IPS DF 4.7 (cell line): ENCODE data around the gene NARF.

Source experiments
- DNase-seq: peaks from one replicate; pipeline ENCODE4 v3.0.0-alpha.2; 2013; ENCODE audit warnings: low spot score; ENCODE audit errors: extremely low read depth

Gene NARF

GRCh38 chr17:82474223-82475010 lies 15.9 kb downstream of the NARF start:
- no peak for DNase-seq

DNA sequence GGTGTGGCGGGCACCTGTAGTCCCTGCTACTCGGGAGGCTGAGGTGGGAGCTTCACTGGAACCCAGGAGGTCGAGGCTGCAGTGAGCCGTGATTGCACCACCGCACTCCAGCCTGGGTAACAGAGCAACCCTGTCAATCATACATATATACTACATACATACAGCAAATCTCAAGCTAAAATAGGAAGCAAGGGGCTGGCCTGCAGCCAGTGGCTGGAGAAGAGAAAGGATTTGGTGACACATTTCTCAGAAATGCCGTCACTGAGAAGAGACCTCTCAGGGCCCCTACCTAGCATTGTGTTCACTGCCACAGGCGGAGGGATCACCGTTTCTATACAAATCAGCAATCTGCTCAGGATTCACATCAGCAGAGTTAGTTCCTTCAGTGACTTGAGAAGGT lies 16.9 kb downstream of the NARF start:
- DNase-seq = no peak

DNA sequence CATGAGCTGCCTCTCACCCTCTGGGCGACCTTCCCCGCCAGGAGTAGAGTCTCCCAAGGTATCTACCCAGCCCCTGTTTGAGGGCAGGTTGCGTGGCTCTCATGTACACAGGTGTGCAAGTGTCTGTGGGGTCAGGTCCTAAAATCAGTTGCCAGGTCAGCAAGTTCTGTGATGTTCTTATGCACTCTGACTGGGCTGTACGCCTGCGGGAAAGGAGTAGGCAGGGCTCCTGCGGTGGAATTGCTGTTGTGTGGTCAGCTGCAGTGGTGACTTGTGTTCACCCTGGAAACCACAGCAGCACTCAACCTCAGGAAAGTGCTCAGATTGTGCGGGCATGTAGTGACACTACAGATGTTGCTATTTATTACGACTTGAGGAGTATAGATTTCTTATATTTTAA lies 19.4 kb downstream of the NARF start:
- no peak for DNase-seq

- DNase-seq = no peak
Measured at GRCh38 chr17:82479602-82480001, 21.1 kb downstream of the NARF start.

DNA sequence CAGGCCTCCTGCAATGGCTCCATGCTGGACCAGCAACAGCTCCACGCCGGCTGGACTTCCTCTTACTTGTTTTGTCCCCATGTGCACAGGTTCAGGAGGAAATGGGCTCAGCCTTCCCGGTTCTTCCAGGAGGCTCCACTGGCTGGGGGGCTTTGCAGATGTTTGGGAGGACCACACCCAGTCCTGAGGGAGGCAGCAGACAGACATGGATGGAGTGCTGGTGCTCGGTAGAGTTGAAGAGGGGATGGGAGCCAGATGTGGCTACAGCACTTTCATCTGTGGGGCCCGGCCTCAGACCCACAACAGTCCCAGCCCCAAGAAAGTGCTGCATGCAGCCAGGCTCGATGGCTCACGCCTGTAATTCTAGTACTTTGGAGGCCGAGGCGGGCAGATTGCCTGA lies 21.8 kb downstream of the NARF start:
- DNase-seq = no peak

DNA sequence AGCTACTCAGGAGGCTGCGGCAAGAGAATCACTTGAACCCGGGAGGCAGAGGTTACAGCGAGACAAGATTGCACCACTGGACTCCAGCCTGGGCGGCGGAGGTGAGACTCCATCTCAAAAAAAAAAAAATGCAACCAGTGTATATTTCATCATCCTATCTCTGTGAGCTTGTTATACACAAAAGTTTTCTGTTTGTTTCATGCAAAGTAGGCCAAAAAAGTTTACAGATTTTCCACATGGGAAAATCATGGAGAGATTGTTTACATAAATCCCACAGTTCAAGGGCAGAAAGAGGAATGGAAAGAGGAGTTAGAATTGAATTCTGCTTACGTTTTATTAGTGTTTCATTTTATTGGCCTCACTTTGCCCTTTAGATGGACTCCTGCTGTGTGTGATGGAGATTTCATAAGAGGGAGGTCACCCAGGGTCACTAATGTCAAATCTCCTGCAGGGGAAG lies 24.7 kb downstream of the NARF start:
- DNase-seq = no peak

DNA sequence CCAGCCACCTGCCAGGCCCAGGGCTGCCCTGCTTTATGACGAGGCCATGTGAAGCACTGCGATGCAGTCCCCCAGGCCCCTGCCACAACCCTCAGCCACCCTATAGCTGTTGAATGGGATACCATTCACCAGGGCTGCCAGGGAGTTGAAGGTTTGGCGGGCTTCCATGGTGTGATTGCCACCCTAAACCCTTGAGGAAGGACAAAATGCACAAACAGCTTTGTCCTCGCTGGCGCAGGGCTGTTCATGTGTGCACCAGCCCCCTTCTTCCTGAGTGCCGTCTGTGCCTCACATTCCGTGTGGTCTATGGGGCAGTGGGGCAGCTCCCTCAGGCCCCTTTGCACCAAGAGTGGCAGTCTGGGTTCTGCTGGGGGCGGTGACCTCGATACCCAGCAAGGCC lies 25.3 kb downstream of the NARF start:
- DNase-seq = no peak

- no peak for DNase-seq
Measured at GRCh38 chr17:82486231-82487094, 27.9 kb downstream of the NARF start.

DNA sequence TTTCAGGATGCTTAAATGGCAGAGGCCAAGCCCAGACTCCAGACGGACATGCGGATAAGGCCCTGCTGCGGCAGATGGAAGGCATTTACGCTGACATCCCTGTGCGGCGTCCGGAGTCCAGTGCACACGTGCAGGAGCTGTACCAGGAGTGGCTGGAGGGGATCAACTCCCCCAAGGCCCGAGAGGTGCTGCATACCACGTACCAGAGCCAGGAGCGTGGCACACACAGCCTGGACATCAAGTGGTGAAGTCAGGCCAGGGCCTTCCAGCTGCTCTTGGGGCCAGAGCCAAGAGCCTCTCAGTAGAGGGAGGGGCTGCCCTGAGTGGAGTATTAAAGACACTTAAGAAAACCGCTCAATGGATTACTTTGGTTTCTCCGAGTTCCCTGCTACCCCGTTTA lies 29.4 kb downstream of the NARF start:
- DNase-seq = no peak

DNA sequence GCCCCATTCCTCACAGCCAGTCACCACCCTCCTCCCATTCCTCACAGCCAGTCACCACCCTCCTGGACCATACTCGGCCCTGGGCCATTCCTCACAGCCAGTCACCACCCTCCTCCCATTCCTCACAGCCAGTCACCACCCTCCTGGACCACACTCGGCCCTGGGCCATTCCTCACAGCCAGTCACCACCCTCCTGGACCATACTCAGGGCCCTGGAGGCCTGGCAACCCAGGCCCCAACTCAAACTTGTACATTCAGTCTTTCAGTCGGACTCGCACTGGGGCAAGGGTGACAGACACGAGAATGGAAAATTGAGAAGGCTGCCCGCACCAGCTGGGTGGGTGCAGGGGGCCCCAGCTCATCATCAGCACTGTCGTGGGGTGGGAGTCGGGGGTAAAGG lies 30.6 kb downstream of the NARF start:
- DNase-seq = no peak

DNA sequence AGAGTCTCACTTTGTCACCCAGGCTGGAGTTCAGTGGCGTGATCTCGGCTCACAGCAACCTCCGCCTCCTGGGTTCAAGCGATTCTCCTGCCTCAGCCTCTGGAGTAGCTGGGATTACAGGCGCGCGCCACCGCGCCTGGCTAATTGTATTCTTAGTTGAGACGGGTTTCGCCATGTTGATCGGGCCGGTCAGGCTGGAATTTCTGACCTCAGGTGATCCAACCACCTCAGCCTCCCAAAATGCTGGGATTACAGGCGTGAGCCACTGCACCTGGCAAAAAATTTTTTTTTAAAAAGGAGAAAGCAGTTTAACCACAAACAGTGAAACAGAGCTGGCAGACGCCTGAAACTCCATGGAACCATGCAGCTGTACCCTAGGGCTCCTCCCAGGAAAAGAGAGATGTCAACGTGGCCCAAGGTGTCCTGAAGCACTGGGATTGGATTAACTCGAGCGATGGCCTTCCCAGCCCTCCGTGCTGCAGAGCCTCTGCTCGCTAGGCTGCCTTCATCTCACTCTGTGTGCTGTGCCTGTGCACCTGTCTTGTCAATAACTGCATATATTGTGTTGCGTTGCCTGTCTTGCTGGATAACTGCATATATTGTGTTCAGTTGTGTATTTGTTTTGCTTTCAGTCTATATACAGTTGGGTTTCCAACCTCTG lies 31.4 kb downstream of the NARF start:
- no peak for DNase-seq

DNA sequence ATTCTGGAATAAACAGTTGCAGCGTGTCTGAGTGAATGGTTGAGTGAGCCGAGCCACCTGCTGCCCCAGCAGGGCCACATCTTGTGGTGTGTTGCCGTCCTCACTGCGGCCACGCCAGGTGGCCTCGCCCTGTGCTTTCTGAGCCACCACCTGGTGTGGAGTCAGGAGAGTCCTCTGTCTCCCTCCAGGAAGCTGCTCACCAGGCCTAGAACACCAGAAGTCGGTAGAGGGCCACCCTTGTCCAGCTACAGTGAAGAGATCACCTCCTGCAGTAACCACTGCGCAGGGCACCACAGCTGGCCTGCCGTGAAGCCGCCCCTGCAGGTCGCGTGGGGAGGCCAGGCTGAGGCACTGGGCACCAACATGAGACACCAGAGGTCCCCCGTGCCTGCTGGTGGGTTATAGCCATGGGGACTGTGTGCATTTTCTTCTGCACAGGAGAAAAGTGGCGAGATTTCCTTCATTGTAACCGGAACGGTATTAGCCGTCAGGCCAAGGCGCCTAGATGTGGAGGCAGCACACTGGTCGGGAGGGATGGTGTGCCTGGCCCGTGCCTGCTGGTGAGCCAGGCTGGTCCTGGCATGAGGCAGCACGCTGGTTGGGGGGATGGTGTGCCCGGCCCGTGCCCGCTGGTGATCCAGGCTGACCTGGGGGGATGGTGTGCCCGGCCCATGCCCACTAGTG lies 32.1 kb downstream of the NARF start:
- DNase-seq = no peak

GRCh38 chr17:82491196-82491530 lies 32.6 kb downstream of the NARF start:
- DNase-seq = no peak

GRCh38 chr17:82491533-82491932 lies 33.0 kb downstream of the NARF start:
- DNase-seq = no peak

DNA sequence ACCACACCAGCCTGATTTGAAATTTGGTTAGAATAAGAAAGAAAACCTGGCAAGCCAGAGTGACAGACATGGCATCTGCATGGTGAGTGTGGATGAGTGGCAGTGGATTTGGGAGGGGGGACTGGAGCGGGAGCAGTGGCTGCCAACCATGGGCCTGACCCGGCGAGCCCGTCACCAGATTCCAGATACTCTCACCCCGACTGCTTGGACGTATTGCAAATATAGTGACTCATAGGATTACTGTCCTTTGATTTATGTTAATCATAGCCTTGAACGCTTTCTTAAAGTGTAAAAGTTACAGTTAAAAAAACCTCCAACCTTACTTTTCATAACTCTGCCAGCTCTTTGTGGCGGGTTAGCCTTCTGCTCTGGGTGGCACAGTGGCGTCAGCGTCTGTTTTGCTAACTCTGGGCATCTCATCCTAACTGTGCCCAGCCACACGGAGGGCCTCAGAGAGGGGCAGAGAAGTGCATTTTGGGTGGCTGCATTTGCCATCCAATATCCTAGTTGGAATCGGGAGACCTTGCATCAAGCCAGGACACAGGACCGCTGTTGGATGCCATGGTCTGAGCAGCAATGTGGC lies 34.2 kb downstream of the NARF start:
- DNase-seq = no peak

DNA sequence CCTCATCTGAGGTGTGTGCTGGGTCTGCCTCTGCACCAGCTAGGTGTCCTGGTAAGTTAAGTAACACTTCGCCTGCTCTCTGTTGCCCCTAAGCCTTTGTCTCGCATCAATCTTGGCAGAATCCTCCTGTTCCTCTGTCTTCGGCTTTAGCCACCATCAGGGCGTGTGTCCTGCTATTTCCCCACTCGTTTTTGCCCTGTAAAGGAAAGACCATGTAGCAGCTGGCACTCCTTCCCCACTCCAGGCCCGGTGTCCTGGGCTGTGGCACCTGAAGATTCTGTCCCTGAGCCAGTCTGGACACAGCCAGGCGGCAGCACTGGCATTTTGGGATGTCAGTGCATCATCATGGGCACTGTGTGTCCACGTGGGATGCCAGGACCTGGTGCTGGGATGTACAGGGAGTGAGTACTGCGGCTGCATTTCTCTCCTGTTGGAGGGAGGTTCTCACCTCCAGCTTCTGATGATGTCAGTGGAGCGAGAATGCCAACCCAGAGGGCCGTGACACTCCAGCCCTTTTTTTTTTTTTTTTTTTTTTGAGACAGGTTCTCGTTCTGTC lies 34.8 kb downstream of the NARF start:
- no peak for DNase-seq

DNA sequence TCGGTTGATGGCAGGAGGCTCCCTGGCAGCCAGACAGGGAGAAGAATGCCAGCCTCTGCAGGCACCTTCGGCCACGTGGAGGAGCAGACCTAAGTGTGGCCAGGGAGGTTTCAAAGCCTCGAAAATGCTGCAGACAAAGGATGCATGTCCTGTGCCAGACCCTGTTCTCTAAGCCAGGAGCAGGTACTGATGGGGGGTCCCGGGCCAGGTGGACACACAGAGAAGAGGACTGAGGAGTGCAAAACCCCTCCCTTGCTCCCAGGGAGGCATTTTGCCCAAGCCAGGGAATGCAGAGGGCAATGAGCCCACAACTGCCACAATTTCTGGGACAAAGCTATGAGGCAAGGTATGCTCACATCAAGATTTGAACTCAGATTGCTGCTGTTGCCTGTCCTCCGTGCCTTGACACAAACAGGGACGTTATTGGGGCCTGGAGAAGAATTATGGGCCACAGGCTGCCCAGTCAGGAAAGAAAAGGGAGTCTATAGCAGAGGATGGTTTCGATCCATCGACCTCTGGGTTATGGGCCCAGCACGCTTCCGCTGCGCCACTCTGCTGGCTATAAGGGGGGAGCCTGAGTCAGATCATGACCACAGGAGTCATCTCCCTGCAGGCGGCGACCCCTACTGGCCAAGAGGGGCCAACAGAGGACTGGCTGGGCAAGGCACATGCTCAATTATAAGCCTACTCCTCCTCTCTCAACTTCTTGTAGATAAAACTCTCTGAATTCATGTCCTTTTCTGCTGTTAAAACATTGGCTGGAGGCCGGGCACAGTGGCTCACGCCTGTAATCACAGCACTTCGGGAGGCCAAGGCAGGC lies 35.9 kb downstream of the NARF start:
- peak; percentile 82 for DNase-seq

DNA sequence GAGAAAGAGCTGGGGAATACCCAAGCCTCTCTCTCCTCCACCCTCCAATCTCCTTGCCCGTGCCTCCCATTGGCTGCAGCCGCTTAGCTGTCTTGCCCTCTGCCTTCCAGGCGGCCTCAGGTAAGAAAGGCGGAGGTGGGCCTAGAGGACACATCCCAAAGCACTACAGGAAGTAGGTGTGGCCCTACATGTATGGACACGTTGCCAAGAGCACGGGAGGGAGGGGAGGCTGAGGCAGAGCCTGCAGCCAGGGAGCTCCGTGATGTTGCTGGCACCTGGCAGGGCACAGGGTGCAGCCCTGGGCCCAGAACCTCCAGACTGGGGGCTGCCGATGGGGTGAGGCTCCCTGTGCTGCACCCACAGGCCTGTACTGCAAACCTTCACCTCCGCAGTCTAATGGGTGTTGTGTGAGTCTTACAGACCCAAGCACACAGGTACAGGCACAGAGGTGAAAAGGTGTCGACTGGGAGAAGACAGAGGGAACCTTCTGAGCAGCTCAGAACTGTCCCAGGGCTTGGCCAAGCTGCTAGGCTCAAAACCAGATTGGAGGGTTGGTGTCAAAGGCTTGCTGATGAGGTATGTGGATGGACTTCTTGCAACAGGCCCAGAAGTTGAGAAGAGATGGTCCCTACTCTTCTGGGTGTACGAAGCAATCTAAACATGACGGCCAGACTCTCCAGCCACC lies 37.4 kb downstream of the NARF start:
- no peak for DNase-seq
